Sigmoid colon (tissue), 4 donors: ENCODE measurements around the gene KLHDC8A.

Experiments used
- CTCF ChIP-seq, 4 experiments: fragments of 450-650 bp in 3 of 4; fragments of 200-600 bp in 1 of 4; IDR thresholded peaks; one replicate each; pipeline ENCODE4 v1.5.1; 2016 to 2019; ENCODE audit warnings: antibody characterized with exemption in 4 of 4, mild to moderate bottlenecking in 3 of 4, moderate library complexity in 2 of 4
- EP300 ChIP-seq, 4 donors: sonication (generic); formaldehyde crosslinking; IDR thresholded peaks; one replicate each; pipeline ENCODE4 v1.6.1; 2017; ENCODE audit warnings: antibody characterized with exemption in 4 of 4
- POLR2AphosphoS5 ChIP-seq, 4 donors: sonication (generic); formaldehyde crosslinking; IDR thresholded peaks; one replicate each; pipeline ENCODE4 v1.6.1; 2017; ENCODE audit warnings: antibody characterized with exemption in 4 of 4

DNA sequence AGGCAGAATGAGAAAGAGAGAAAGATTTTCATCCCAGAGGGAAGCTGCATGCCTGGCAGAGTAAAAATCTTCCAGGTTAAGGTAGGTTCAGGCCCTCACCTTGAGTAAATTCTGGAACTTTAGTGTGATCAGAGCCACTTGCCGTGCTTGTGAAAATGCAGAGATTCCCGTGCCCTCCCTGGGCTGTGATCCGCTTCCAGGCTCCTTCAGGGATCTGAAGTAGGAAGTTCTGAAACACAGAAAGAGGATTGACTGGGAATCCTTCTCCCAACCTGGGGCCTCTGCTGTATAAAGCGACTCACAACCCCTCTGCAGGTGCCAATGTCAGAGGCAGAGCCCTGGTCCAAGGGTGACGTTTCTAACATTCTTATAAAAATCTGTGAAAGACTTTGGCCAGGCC lies 61.8 kb downstream of the KLHDC8A start:
- no peak for TF ChIP-seq CTCF (IDR thresholded peaks at IDR 0.05)
- TF ChIP-seq POLR2AphosphoS5 (IDR thresholded peaks at IDR 0.05) = no peak
- no peak for TF ChIP-seq EP300 (IDR thresholded peaks at IDR 0.05)
